ENCODE results near the gene GRIN1. TPM values are rescaled to one million over a fixed set of nuclear protein-coding genes. Genes with fewer than 3 reads are reported as not detected.

The GRIN1 gene
- total RNA-seq, 1 donor from 2014 or later = 0.18 TPM

GRCh38 chr9:137141976-137142936 is 3.3 kb downstream of the GRIN1 start:
- no peak overlapping the region for H3K4me3 Mint-ChIP-seq (ENCODE audit: unreplicated experiment)
- Histone ChIP-seq H2AFZ (ENCODE audit: low read depth, low read length) (no peak overlapping the region), H3K79me2 (ENCODE audit: insufficient read depth, low read length) (no peaks in the 10 kb centered on the region), H3K9me3 (ENCODE audit: insufficient read depth, low read depth, low read length) (no peaks in the 10 kb centered on the region), H3K4me1 (ENCODE audit: insufficient read depth, low read length) (peaks cover 2% of the 10 kb centered on the region), H3K9ac (ENCODE audit: low read length) (no peak overlapping the region), H3K4me3 (ENCODE audit: insufficient read depth, low read depth, low read length) (no peak overlapping the region), H3K27ac (ENCODE audit: low read depth, low read length) (no peak overlapping the region), H3K27me3 (ENCODE audit: insufficient read depth, low read length) (peaks cover 32% of the 10 kb centered on the region), H3K36me3 (ENCODE audit: insufficient read depth, low read length) (no peaks in the 10 kb centered on the region), H3K4me2 (ENCODE audit: low read length) (no peak overlapping the region), H4K20me1 (ENCODE audit: insufficient read depth, low read length) (no peaks in the 10 kb centered on the region)
- no peaks in the 10 kb centered on the region for H3K36me3 Mint-ChIP-seq (ENCODE audit: low read depth, unreplicated experiment)
- no peak for TF ChIP-seq EZH2 (IDR thresholded peaks at IDR 0.05; ENCODE audit: insufficient read depth, low read length)
- no peak for TF ChIP-seq CTCF (IDR thresholded peaks at IDR 0.05; ENCODE audit: insufficient read depth, low read depth, low read length)
- H3K27ac Mint-ChIP-seq (ENCODE audit: unreplicated experiment) = no peak overlapping the region
- peaks cover 3% of the 10 kb centered on the region for H3K9me3 Mint-ChIP-seq (ENCODE audit: unreplicated experiment)
- H3K4me1 Mint-ChIP-seq (ENCODE audit: low read depth, unreplicated experiment) = peaks cover 2% of the 10 kb centered on the region
- no peak for FAIRE-seq
- no peak for DNase-seq (ENCODE audit: low read depth)
- H3K27me3 Mint-ChIP-seq (ENCODE audit: low read depth, unreplicated experiment) = peaks cover 68% of the 10 kb centered on the region

DNA sequence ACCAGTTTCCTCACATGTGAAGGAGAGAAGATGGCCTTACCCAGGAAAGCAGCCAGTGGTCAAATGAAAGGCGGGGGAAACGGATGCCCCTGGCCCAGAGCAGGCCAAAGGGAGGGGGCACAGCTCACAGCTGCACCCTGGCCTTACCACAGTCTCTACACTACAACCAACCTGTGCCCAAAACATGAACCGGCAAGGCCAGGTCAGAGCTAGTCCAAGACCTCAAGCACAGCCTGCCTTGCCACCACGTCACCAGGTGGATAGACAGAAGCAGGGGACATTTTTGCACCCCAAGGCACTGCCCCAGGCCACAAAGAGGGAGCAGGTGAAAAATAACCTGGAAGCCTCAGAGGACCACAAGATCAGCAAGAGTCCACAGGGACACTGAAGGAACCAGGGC is 4.5 kb downstream of the GRIN1 start:
- peaks cover 61% of the 10 kb centered on the region for H3K27me3 Mint-ChIP-seq (ENCODE audit: low read depth, unreplicated experiment)

More for the DNA sequence above, 4.5 kb downstream of the GRIN1 start:
- TF ChIP-seq CTCF (IDR thresholded peaks at IDR 0.05; ENCODE audit: insufficient read depth, low read depth, low read length) (no peak), EZH2 (IDR thresholded peaks at IDR 0.05; ENCODE audit: insufficient read depth, low read length) (no peak)
- DNase-seq (ENCODE audit: low read depth) (no peak), FAIRE-seq (no peak)
- Histone ChIP-seq H3K27ac (ENCODE audit: low read depth, low read length) (no peak overlapping the region), H3K4me1 (ENCODE audit: insufficient read depth, low read length) (peaks cover 2% of the 10 kb centered on the region), H3K4me2 (ENCODE audit: low read length) (no peak overlapping the region), H3K27me3 (ENCODE audit: insufficient read depth, low read length) (peaks cover 22% of the 10 kb centered on the region), H3K9ac (ENCODE audit: low read length) (no peak overlapping the region), H2AFZ (ENCODE audit: low read depth, low read length) (no peak overlapping the region), H3K79me2 (ENCODE audit: insufficient read depth, low read length) (no peaks in the 10 kb centered on the region), H3K4me3 (ENCODE audit: insufficient read depth, low read depth, low read length) (no peak overlapping the region), H3K36me3 (ENCODE audit: insufficient read depth, low read length) (no peaks in the 10 kb centered on the region), H3K9me3 (ENCODE audit: insufficient read depth, low read depth, low read length) (no peaks in the 10 kb centered on the region), H4K20me1 (ENCODE audit: insufficient read depth, low read length) (no peaks in the 10 kb centered on the region)
- H3K36me3 Mint-ChIP-seq (ENCODE audit: low read depth, unreplicated experiment) = no peaks in the 10 kb centered on the region
- H3K9me3 Mint-ChIP-seq (ENCODE audit: unreplicated experiment) = peaks cover 3% of the 10 kb centered on the region
- H3K4me3 Mint-ChIP-seq (ENCODE audit: unreplicated experiment) = no peak overlapping the region
- peaks cover 2% of the 10 kb centered on the region for H3K4me1 Mint-ChIP-seq (ENCODE audit: low read depth, unreplicated experiment)
- H3K27ac Mint-ChIP-seq (ENCODE audit: unreplicated experiment) = no peak overlapping the region

All from astrocyte (in vitro differentiated cells and primary cell).